HEK293 (cell line): Measurements from ENCODE around the gene TPRA1.

Source experiments
- CTCF ChIA-PET: fragments of 350-600 bp; formaldehyde crosslinking; extraction: SDS; loops from one replicate; lab custom pipeline; 2021; ENCODE audit warnings: antibody characterized with exemption; lab: Yijun Ruan, JAX
- POLR2A ChIA-PET: fragments of 300-600 bp; formaldehyde crosslinking; extraction: SDS; loops from one replicate; lab custom pipeline; 2020; ENCODE audit warnings: antibody characterized with exemption, inconsistent platforms; lab: Yijun Ruan, JAX
- H3K27ac ChIP-seq: fragments of 200-500 bp; sonication (Bioruptor generic); 2 replicates; pipeline ENCODE4 v1.5.1; 2014; ENCODE audit warnings: low read depth, low read length, control low read depth, inconsistent platforms; ENCODE audit errors: extremely low read depth
- H3K36me3 ChIP-seq, 2 experiments: fragments of 200-500 bp in 1 of 2; sonication (Bioruptor generic) in 1 of 2; 1 replicate in 1 of 2; 2 replicates in 1 of 2; pipeline ENCODE4 v1.5.1; 2014 to 2017; ENCODE audit warnings: inconsistent platforms in 2 of 2, low read length in 2 of 2; ENCODE audit not compliant: control insufficient read depth in 2 of 2, insufficient read depth in 1 of 2
- H3K4me1 ChIP-seq: fragments of 200-500 bp; sonication (Bioruptor generic); 2 replicates; pipeline ENCODE4 v1.5.1; 2014; ENCODE audit warnings: mild to moderate bottlenecking, low read length, inconsistent platforms; ENCODE audit not compliant: control insufficient read depth, insufficient read depth
- H3K4me3 ChIP-seq: 2 replicates; pipeline ENCODE4 v1.5.1; 2011; ENCODE audit warnings: low read depth, mild to moderate bottlenecking, control low read depth, low read length, moderate library complexity
- H3K9me3 ChIP-seq: fragments of 200-500 bp; sonication (Bioruptor generic); 2 replicates; pipeline ENCODE4 v1.5.1; 2014; ENCODE audit warnings: low read depth, low read length, inconsistent platforms; ENCODE audit not compliant: control insufficient read depth, insufficient read depth
- HOXA7 ChIP-seq: sonication (generic); formaldehyde crosslinking; IDR thresholded peaks from 2 replicates; pipeline ENCODE4 v1.8.1; 2022; ENCODE audit warnings: missing genetic modification reagents, borderline replicate concordance
- KLF9 ChIP-seq: fragments of 450-650 bp; formaldehyde crosslinking; IDR thresholded peaks from 2 replicates; pipeline ENCODE4 v1.5.1; 2016; ENCODE audit warnings: missing biosample characterization, missing genetic modification characterization, low read depth
- REST ChIP-seq: fragments of 450-650 bp; formaldehyde crosslinking; IDR thresholded peaks from 2 replicates; pipeline ENCODE4 v1.5.1; 2016; ENCODE audit warnings: missing biosample characterization, missing genetic modification characterization
- SALL2 ChIP-seq: fragments of 450-650 bp; formaldehyde crosslinking; IDR thresholded peaks from 2 replicates; pipeline ENCODE4 v1.5.0; 2017; ENCODE audit warnings: missing biosample characterization, mild to moderate bottlenecking, missing genetic modification characterization, borderline replicate concordance
- ZBTB10 ChIP-seq: fragments of 450-650 bp; formaldehyde crosslinking; IDR thresholded peaks from 2 replicates; pipeline ENCODE4 v1.5.1; 2016; ENCODE audit warnings: missing biosample characterization, missing genetic modification characterization
- ZFP69B ChIP-seq: fragments of 450-650 bp; formaldehyde crosslinking; IDR thresholded peaks from 2 replicates; pipeline ENCODE4 v1.5.1; 2016; ENCODE audit warnings: missing biosample characterization, missing genetic modification characterization
- ZNF10 ChIP-seq: fragments of 450-650 bp; formaldehyde crosslinking; IDR thresholded peaks from 2 replicates; pipeline ENCODE4 v1.5.1; 2017; ENCODE audit warnings: missing biosample characterization, missing genetic modification characterization
- ZNF132 ChIP-seq: fragments of 450-650 bp; formaldehyde crosslinking; IDR thresholded peaks from 2 replicates; pipeline ENCODE4 v1.5.1; 2017; ENCODE audit warnings: missing biosample characterization, missing genetic modification characterization, borderline replicate concordance
- ZNF146 ChIP-seq: fragments of 450-650 bp; formaldehyde crosslinking; IDR thresholded peaks from 2 replicates; pipeline ENCODE4 v1.5.1; 2016; ENCODE audit warnings: missing biosample characterization, missing genetic modification characterization
- ZNF266 ChIP-seq: fragments of 450-650 bp; formaldehyde crosslinking; IDR thresholded peaks from 2 replicates; pipeline ENCODE4 v1.5.1; 2016; ENCODE audit warnings: missing biosample characterization, missing genetic modification characterization, low read depth
- ZNF37A ChIP-seq: fragments of 450-650 bp; IDR thresholded peaks from 2 replicates; pipeline ENCODE4 v1.5.1; 2018; ENCODE audit warnings: missing biosample characterization, missing genetic modification characterization
- ZNF394 ChIP-seq: fragments of 450-650 bp; formaldehyde crosslinking; IDR thresholded peaks from 2 replicates; pipeline ENCODE4 v1.5.1; 2016; ENCODE audit warnings: missing biosample characterization, missing genetic modification characterization, mild to moderate bottlenecking, moderate library complexity, borderline replicate concordance
- ZNF423 ChIP-seq: fragments of 450-650 bp; formaldehyde crosslinking; IDR thresholded peaks from 2 replicates; pipeline ENCODE4 v1.5.1; 2016; ENCODE audit warnings: missing biosample characterization, missing genetic modification characterization
- ZNF501 ChIP-seq: fragments of 450-650 bp; formaldehyde crosslinking; IDR thresholded peaks from 2 replicates; pipeline ENCODE4 v1.5.1; 2016; ENCODE audit warnings: missing biosample characterization, missing genetic modification characterization
- ZNF560 ChIP-seq: fragments of 450-650 bp; formaldehyde crosslinking; IDR thresholded peaks from 2 replicates; pipeline ENCODE4 v1.5.1; 2017; ENCODE audit warnings: missing biosample characterization, missing genetic modification characterization, borderline replicate concordance
- ZNF610 ChIP-seq: fragments of 450-650 bp; formaldehyde crosslinking; IDR thresholded peaks from 2 replicates; pipeline ENCODE4 v1.5.1; 2016; ENCODE audit warnings: missing biosample characterization, missing genetic modification characterization, borderline replicate concordance
- ZNF645 ChIP-seq: fragments of 450-650 bp; formaldehyde crosslinking; IDR thresholded peaks from 2 replicates; pipeline ENCODE4; 2016; ENCODE audit warnings: missing biosample characterization, missing genetic modification characterization
- ZNF660 ChIP-seq: fragments of 450-650 bp; IDR thresholded peaks from 2 replicates; pipeline ENCODE4 v1.5.1; 2018; ENCODE audit warnings: missing biosample characterization, mild to moderate bottlenecking, missing genetic modification characterization
- ZNF747 ChIP-seq: fragments of 450-650 bp; formaldehyde crosslinking; IDR thresholded peaks from 2 replicates; pipeline ENCODE4 v1.5.1; 2016; ENCODE audit warnings: missing biosample characterization, missing genetic modification characterization

The TPRA1 gene

GRCh38 chr3:127600749-127601456, 10.4 kb upstream of the TPRA1 start:
- POLR2A ChIA-PET = interaction anchor here (0.5 kb wide), 1 partner anchor 13 kb away, joined by 6 read pairs; no protein-coding TSS in a partner anchor
- Histone ChIP-seq H3K4me3 (no peak overlapping the region), H3K36me3 (peaks cover 21 to 69% of the 10 kb centered on the region in 2 experiments; a peak in 2 of 3 replicates), H3K4me1 (no peaks in the 10 kb centered on the region; the same call in 1 of the 2 replicates), H3K9me3 (no peaks in the 10 kb centered on the region), H3K27ac (no peak overlapping the region)
- CTCF ChIA-PET = no interaction called here
- TF ChIP-seq ZNF10 (tag by site-specific recombination) (peak; percentile 77; the same call in 1 of the 2 replicates), ZNF660 (no peak), ZNF146 (peak; percentile 62; the same call in 1 of the 2 replicates)

GRCh38 chr3:127598841-127599570, 8.5 kb upstream of the TPRA1 start:
- Histone ChIP-seq H3K4me3 (peak overlapping the region; percentile 65), H3K27ac (peak overlapping the region; percentile 82; the same call in 1 of the 2 replicates), H3K36me3 (peaks cover 20 to 52% of the 10 kb centered on the region in 2 experiments; a peak in 2 of 3 replicates), H3K4me1 (no peaks in the 10 kb centered on the region; the same call in 1 of the 2 replicates), H3K9me3 (no peaks in the 10 kb centered on the region)
- POLR2A ChIA-PET = interaction anchor here (1.0 to 1.5 kb wide), 3 partner anchors 8 to 24 kb away, joined by 3 to 5 read pairs (median 5); partner anchors contain the start of gene TPRA1
- no peak for TF ChIP-seq KLF9
- TF ChIP-seq ZNF747 (tag by site-specific recombination) = no peak
- TF ChIP-seq ZFP69B (tag by site-specific recombination) = no peak
- no peak for TF ChIP-seq ZNF37A
- TF ChIP-seq ZNF645 (tag by site-specific recombination) = no peak
- no peak for TF ChIP-seq REST (tag by site-specific recombination)
- no peak for TF ChIP-seq ZNF501 (tag by site-specific recombination)
- no peak for TF ChIP-seq ZNF266 (tag by site-specific recombination)
- CTCF ChIA-PET = interaction anchor here (0.7 to 1.6 kb wide), 2 partner anchors 12 to 24 kb away, joined by 6 read pairs; no protein-coding TSS in a partner anchor

- H3K27ac ChIP-seq = no peak overlapping the region
- peaks cover 13 to 34% of the 10 kb centered on the region in 2 experiments; a peak in 2 of 3 replicates for H3K36me3 ChIP-seq
- H3K4me3 ChIP-seq = no peak overlapping the region
- no peak for TF ChIP-seq ZNF394
- no peak for TF ChIP-seq ZNF560
- TF ChIP-seq ZNF132 (tag by site-specific recombination) = no peak
- TF ChIP-seq SALL2 (tag by site-specific recombination) = no peak
- TF ChIP-seq ZBTB10 (tag by site-specific recombination) = no peak
- TF ChIP-seq HOXA7 = no peak
- TF ChIP-seq ZNF610 (tag by site-specific recombination) = no peak
- TF ChIP-seq ZNF423 (tag by site-specific recombination) = no peak
Observed at GRCh38 chr3:127597020-127597771, 6.7 kb upstream of the TPRA1 start.

More at GRCh38 chr3:127597020-127597771, 6.7 kb upstream of the TPRA1 start:
- ChIA-PET POLR2A (interaction anchor here (0.7 to 1.5 kb wide), 6 partner anchors 8 to 30 kb away, joined by 3 to 8 read pairs (median 4); no protein-coding TSS in a partner anchor), CTCF (interaction anchor here (1.2 kb wide), 1 partner anchor 22 kb away, joined by 5 read pairs; no protein-coding TSS in a partner anchor)
- Histone ChIP-seq H3K9me3 (no peaks in the 10 kb centered on the region), H3K4me1 (no peaks in the 10 kb centered on the region; the same call in 1 of the 2 replicates)
